Measurements from ENCODE around the gene GPR173. TPM values are rescaled to one million over a fixed set of nuclear protein-coding genes. Genes with fewer than 3 reads are reported as not detected.

GPR173 gene
- total and polyA plus RNA-seq, 9 of the 15 experiments (the other 6 are each of a cell fraction or from before 2014, with no cell fraction given): 0.01 TPM; not detected in 8

DNA sequence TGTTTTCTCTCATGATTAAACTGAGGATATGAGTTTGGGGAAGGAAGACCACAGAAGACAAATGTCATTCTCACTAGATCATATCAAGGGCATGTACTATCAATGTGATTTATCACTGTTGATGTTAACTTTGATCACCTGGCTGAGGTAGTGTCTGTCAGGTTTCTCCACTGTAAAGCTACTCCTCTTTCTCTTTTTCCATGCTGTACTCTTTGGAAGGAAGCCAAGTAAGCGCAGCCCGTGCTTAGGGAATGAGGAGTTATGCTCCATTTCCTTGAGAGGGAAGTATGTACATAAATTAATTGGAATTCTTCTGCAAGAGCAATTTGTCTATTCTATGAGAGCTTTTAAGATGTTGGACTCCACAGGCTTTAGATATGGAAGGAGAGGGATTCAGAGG, 41.3 kb downstream of the GPR173 start (continued):
- TF ChIP-seq, protein P1, sequence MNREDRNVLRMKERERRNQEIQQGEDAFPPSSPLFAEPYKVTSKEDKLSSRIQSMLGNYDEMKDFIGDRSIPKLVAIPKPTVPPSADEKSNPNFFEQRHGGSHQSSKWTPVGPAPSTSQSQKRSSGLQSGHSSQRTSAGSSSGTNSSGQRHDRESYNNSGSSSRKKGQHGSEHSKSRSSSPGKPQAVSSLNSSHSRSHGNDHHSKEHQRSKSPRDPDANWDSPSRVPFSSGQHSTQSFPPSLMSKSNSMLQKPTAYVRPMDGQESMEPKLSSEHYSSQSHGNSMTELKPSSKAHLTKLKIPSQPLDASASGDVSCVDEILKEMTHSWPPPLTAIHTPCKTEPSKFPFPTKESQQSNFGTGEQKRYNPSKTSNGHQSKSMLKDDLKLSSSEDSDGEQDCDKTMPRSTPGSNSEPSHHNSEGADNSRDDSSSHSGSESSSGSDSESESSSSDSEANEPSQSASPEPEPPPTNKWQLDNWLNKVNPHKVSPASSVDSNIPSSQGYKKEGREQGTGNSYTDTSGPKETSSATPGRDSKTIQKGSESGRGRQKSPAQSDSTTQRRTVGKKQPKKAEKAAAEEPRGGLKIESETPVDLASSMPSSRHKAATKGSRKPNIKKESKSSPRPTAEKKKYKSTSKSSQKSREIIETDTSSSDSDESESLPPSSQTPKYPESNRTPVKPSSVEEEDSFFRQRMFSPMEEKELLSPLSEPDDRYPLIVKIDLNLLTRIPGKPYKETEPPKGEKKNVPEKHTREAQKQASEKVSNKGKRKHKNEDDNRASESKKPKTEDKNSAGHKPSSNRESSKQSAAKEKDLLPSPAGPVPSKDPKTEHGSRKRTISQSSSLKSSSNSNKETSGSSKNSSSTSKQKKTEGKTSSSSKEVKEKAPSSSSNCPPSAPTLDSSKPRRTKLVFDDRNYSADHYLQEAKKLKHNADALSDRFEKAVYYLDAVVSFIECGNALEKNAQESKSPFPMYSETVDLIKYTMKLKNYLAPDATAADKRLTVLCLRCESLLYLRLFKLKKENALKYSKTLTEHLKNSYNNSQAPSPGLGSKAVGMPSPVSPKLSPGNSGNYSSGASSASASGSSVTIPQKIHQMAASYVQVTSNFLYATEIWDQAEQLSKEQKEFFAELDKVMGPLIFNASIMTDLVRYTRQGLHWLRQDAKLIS (CRISPR knock-in tag; IDR thresholded peaks at IDR 0.05): no peak
- TF ChIP-seq HOMEZ (CRISPR knock-in tag; IDR thresholded peaks at IDR 0.05) (no peak), ZNF347 (CRISPR knock-in tag; IDR thresholded peaks at IDR 0.05; ENCODE audit: low read depth) (no peak), NR4A1 (CRISPR knock-in tag; IDR thresholded peaks at IDR 0.05) (no peak), NR4A1 (tag; IDR thresholded peaks at IDR 0.05) (no peak), PHB (CRISPR knock-in tag; IDR thresholded peaks at IDR 0.05) (no peak), NFRKB (IDR thresholded peaks at IDR 0.05; ENCODE audit: low read depth) (no peak)
- TF ChIP-seq, protein P2, sequence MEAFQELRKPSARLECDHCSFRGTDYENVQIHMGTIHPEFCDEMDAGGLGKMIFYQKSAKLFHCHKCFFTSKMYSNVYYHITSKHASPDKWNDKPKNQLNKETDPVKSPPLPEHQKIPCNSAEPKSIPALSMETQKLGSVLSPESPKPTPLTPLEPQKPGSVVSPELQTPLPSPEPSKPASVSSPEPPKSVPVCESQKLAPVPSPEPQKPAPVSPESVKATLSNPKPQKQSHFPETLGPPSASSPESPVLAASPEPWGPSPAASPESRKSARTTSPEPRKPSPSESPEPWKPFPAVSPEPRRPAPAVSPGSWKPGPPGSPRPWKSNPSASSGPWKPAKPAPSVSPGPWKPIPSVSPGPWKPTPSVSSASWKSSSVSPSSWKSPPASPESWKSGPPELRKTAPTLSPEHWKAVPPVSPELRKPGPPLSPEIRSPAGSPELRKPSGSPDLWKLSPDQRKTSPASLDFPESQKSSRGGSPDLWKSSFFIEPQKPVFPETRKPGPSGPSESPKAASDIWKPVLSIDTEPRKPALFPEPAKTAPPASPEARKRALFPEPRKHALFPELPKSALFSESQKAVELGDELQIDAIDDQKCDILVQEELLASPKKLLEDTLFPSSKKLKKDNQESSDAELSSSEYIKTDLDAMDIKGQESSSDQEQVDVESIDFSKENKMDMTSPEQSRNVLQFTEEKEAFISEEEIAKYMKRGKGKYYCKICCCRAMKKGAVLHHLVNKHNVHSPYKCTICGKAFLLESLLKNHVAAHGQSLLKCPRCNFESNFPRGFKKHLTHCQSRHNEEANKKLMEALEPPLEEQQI (IDR thresholded peaks at IDR 0.05): no peak

Measured in K562 (cell line).